ENCODE results near the gene ADAMTS14. TPM values are rescaled to one million over a fixed set of nuclear protein-coding genes. Genes with fewer than 3 reads are reported as not detected.
"Not testable (repeated sequence)": the region's sequence is repeated elsewhere in the genome, so short reads cannot be mapped to it uniquely, and the experiment has no call there.

ADAMTS14 gene
- polyA plus RNA-seq, 4 donors = 1.2 to 2.0 (median 1.3) TPM

- peak in 2 of 4 donors; percentile 37 to 41 for DNase-seq (ENCODE audit: low read depth in 4 of 4, low spot score in 3 of 4)
Observed at GRCh38 chr10:70652761-70653657, 19.3 kb upstream of the ADAMTS14 start.

- DNase-seq (ENCODE audit: low read depth in 4 of 4, low spot score in 3 of 4) = no peak
Observed at GRCh38 chr10:70655316-70655715, 17.0 kb upstream of the ADAMTS14 start.

- DNase-seq (ENCODE audit: low read depth in 4 of 4, low spot score in 3 of 4) = no peak
Observed at GRCh38 chr10:70656489-70656888, 15.8 kb upstream of the ADAMTS14 start.

- DNase-seq (ENCODE audit: low read depth in 4 of 4, low spot score in 3 of 4) = no peak
Observed at GRCh38 chr10:70657041-70657440, 15.3 kb upstream of the ADAMTS14 start.

- DNase-seq (ENCODE audit: low read depth in 4 of 4, low spot score in 3 of 4) = no peak
Observed at GRCh38 chr10:70658582-70659136, 13.6 kb upstream of the ADAMTS14 start.

- no peak for DNase-seq (ENCODE audit: low read depth in 4 of 4, low spot score in 3 of 4)
Observed at GRCh38 chr10:70659306-70659705, 13.0 kb upstream of the ADAMTS14 start.

- DNase-seq (ENCODE audit: low read depth in 4 of 4, low spot score in 3 of 4) = no peak
Observed at GRCh38 chr10:70660722-70661121, 11.6 kb upstream of the ADAMTS14 start.

- DNase-seq (ENCODE audit: low read depth in 4 of 4, low spot score in 3 of 4) = no peak
Observed at GRCh38 chr10:70661623-70662361, 10.5 kb upstream of the ADAMTS14 start.

- peak in 1 of 4 donors; percentile 37 for DNase-seq (ENCODE audit: low read depth in 4 of 4, low spot score in 3 of 4)
Observed at GRCh38 chr10:70662362-70663220, 9.7 kb upstream of the ADAMTS14 start.

- DNase-seq (ENCODE audit: low read depth in 4 of 4, low spot score in 3 of 4) = not testable (repeated sequence)
Observed at GRCh38 chr10:70663458-70664409, 8.6 kb upstream of the ADAMTS14 start.

GRCh38 chr10:70664702-70665195 is 7.6 kb upstream of the ADAMTS14 start:
- peak in 1 of 4 donors; percentile 29 for DNase-seq (ENCODE audit: low read depth in 4 of 4, low spot score in 3 of 4)

GRCh38 chr10:70666960-70667798 is 5.1 kb upstream of the ADAMTS14 start:
- DNase-seq (ENCODE audit: low read depth in 4 of 4, low spot score in 3 of 4) = no peak

GRCh38 chr10:70667818-70668217 is 4.5 kb upstream of the ADAMTS14 start:
- not testable (repeated sequence) for DNase-seq (ENCODE audit: low read depth in 4 of 4, low spot score in 3 of 4)

- no peak for DNase-seq (ENCODE audit: low read depth in 4 of 4, low spot score in 3 of 4)
Observed at GRCh38 chr10:70668454-70668970, 3.8 kb upstream of the ADAMTS14 start.

GRCh38 chr10:70669015-70669414 is 3.3 kb upstream of the ADAMTS14 start:
- no peak for DNase-seq (ENCODE audit: low read depth in 4 of 4, low spot score in 3 of 4)

- DNase-seq (ENCODE audit: low read depth in 4 of 4, low spot score in 3 of 4) = no peak
Observed at GRCh38 chr10:70669732-70670317, 2.5 kb upstream of the ADAMTS14 start.

- DNase-seq (ENCODE audit: low read depth in 4 of 4, low spot score in 3 of 4) = no peak
Observed at GRCh38 chr10:70671619-70672164, 614 bp upstream of the ADAMTS14 start.

Data from left renal pelvis (tissue), 4 donors.